Endothelial cell of umbilical vein (primary cell): ENCODE results near the gene FBXO44. TPM values are rescaled to one million over a fixed set of nuclear protein-coding genes. Genes with fewer than 3 reads are reported as not detected.

Experiments used
- BruUV-seq: library from RNA; stranded (reverse); fragments of 400-500 nt; replicated peaks from 2 replicates; lab custom pipeline; 2021; lab: Mats Ljungman, UMichigan
- CTCF ChIA-PET: fragments of 300-600, 350-600 bp; sonication (Branson Sonifier 250); formaldehyde crosslinking; loops from one replicate; lab custom pipeline; 2021; ENCODE audit warnings: antibody characterized with exemption, inconsistent platforms; lab: Charles Lee
- POLR2A ChIA-PET: fragments of 300-600, 350-600 bp; sonication (Branson Sonifier 250); formaldehyde crosslinking; loops from one replicate; lab custom pipeline; 2021; ENCODE audit warnings: antibody characterized with exemption, inconsistent platforms; lab: Charles Lee
- DNase-seq: peaks from one replicate; pipeline ENCODE4 v3.0.0-alpha.2; 2011; ENCODE audit warnings: low read depth, low spot score
- FAIRE-seq: peaks from 2 replicates; lab custom pipeline; 2011; peaks lifted over from hg19 to GRCh38; lab: Jason Lieb, UNC
- H2AFZ ChIP-seq: 2 replicates; pipeline ENCODE4 v1.6.0; 2012; ENCODE audit warnings: low read depth, low read length, control low read depth, inconsistent platforms
- H3K27ac ChIP-seq: 2 replicates; pipeline ENCODE4 v1.5.1; 2011; ENCODE audit warnings: low read depth, mild to moderate bottlenecking, control low read depth, low read length, moderate library complexity; ENCODE audit not compliant: insufficient read depth
- H3K27me3 ChIP-seq, 2 experiments: 2 replicates each; pipeline versions ENCODE4 v1.6.0 to v1.6.1; 2011; ENCODE audit warnings: low read length in 2 of 2, mixed read lengths in 1 of 2; ENCODE audit not compliant: control insufficient read depth in 2 of 2, insufficient read depth in 2 of 2
- H3K36me3 ChIP-seq, 2 experiments: 2 replicates in 1 of 2; 3 replicates in 1 of 2; pipeline ENCODE4 v1.5.1; 2011; ENCODE audit warnings: low read length in 2 of 2, mild to moderate bottlenecking in 1 of 2, moderate library complexity in 1 of 2; ENCODE audit not compliant: control insufficient read depth in 2 of 2, insufficient read depth in 2 of 2; ENCODE audit errors: extremely low read depth in 1 of 2
- H3K4me1 ChIP-seq: 3 replicates; pipeline ENCODE4 v1.5.1; 2011; ENCODE audit warnings: mild to moderate bottlenecking, low read length; ENCODE audit not compliant: control insufficient read depth, insufficient read depth; ENCODE audit errors: extremely low read depth
- H3K4me2 ChIP-seq: 2 replicates; pipeline ENCODE4 v1.6.1; 2011; ENCODE audit warnings: low read length, control low read depth, mixed read lengths; ENCODE audit not compliant: insufficient read depth
- H3K4me3 ChIP-seq, 3 experiments: fragments of 200-600 bp in 1 of 3; sonication (generic), shearing (Covaris generic) in 1 of 3; replicated peaks in 1 of 3; 2 replicates each; pipeline ENCODE4 v1.5.1; 2011 to 2016; ENCODE audit warnings: control low read depth in 3 of 3, low read length in 3 of 3, mild to moderate bottlenecking in 2 of 3, inconsistent platforms in 1 of 3, low read depth in 1 of 3, moderate library complexity in 1 of 3; ENCODE audit not compliant: insufficient read depth in 1 of 3
- H3K79me2 ChIP-seq: 2 replicates; pipeline ENCODE4 v1.6.0; 2012; ENCODE audit warnings: low read length, inconsistent platforms; ENCODE audit not compliant: control insufficient read depth, insufficient read depth
- H3K9ac ChIP-seq: replicated peaks from 2 replicates; pipeline ENCODE3; 2011; ENCODE audit warnings: low read length, control low read depth; ENCODE audit not compliant: insufficient read depth; ENCODE audit errors: extremely low read depth
- H3K9me1 ChIP-seq: replicated peaks from 3 replicates; pipeline ENCODE4 v1.6.0; 2011; ENCODE audit warnings: mild to moderate bottlenecking, low read length; ENCODE audit not compliant: control insufficient read depth, insufficient read depth; ENCODE audit errors: extremely low read depth
- H3K9me3 ChIP-seq: replicated peaks from 2 replicates; pipeline ENCODE4 v1.5.1; 2012; ENCODE audit warnings: low read length, inconsistent platforms; ENCODE audit not compliant: control insufficient read depth, insufficient read depth
- H4K20me1 ChIP-seq: replicated peaks from 2 replicates; pipeline ENCODE3; 2011; ENCODE audit warnings: mild to moderate bottlenecking, low read length; ENCODE audit not compliant: control insufficient read depth, insufficient read depth; ENCODE audit errors: extremely low read depth
- EZH2 ChIP-seq: IDR thresholded peaks from 2 replicates; pipeline ENCODE4 v1.6.1; 2012; ENCODE audit warnings: borderline replicate concordance, low read depth, mild to moderate bottlenecking, moderate library complexity, low read length, inconsistent platforms; ENCODE audit not compliant: severe bottlenecking
- FOS ChIP-seq: IDR thresholded peaks from 2 replicates; pipeline ENCODE4 v1.6.1; 2011; ENCODE audit warnings: mild to moderate bottlenecking, low read length, moderate library complexity, borderline replicate concordance; ENCODE audit not compliant: insufficient read depth
- GATA2 ChIP-seq: IDR thresholded peaks from 2 replicates; pipeline ENCODE4 v1.7.0; 2011; ENCODE audit warnings: low read depth, mild to moderate bottlenecking, moderate library complexity, mixed read lengths, low read length; ENCODE audit not compliant: insufficient read length, insufficient read depth
- JUN ChIP-seq: IDR thresholded peaks from 2 replicates; pipeline ENCODE4 v1.6.1; 2011; ENCODE audit warnings: borderline replicate concordance, low read depth; ENCODE audit not compliant: insufficient read length, insufficient read depth
- MYC ChIP-seq: IDR thresholded peaks from one replicate; pipeline ENCODE4 v1.6.1; 2011; ENCODE audit warnings: mild to moderate bottlenecking, low read depth, low read length
- POLR2A ChIP-seq: IDR thresholded peaks from 2 replicates; pipeline ENCODE4 v1.6.1; 2012; ENCODE audit warnings: low read depth, mild to moderate bottlenecking, control low read depth, low read length
- POLR2AphosphoS5 ChIP-seq: IDR thresholded peaks from 2 replicates; pipeline ENCODE4 v1.6.1; 2012; ENCODE audit warnings: low read depth, mild to moderate bottlenecking, control low read depth, low read length, moderate library complexity; ENCODE audit not compliant: insufficient read depth
- dilution Hi-C: fragments of 300-500 bp; cut with MboI; formaldehyde crosslinking; loops from one replicate; pipeline ENCODE4 v1.15.0; 2019; ENCODE audit warnings: low sequenced_read_pairs; ENCODE audit not compliant: extremely low pct_ligation_motif_present
- intact Hi-C: fragments of 100-400 bp; cut with micrococcal nuclease; formaldehyde crosslinking; loops from one replicate; pipeline ENCODE4 v1.10.0; 2022
- polyA plus RNA-seq, 4 experiments: library from polyadenylated mRNA; depleted of rRNA in 3 of 4; stranded (reverse) in 3 of 4; unstranded in 1 of 4; fragments of >200 nt; gene quantifications; 2 replicates each; pipeline versions ENCODE4 v1.2.1 to v1.2.3, GENCODE V29; 2011 to 2012; ENCODE audit warnings: missing spikeins in 1 of 4
- total RNA-seq: library from RNA; stranded (reverse); gene quantifications from 2 replicates; pipeline ENCODE4 v1.2.3, GENCODE V29; 2021
- TF ChIP-seq, protein P1 (sequence below): IDR thresholded peaks from 2 replicates; pipeline ENCODE4 v1.6.1; 2011; ENCODE audit not compliant: insufficient read depth, insufficient read length
- TF ChIP-seq, protein P2 (sequence below), 2 donors: IDR thresholded peaks; 1 replicate in 1 of 2; 2 replicates in 1 of 2; pipeline ENCODE4 v1.5.1; 2011; ENCODE audit warnings: low read length in 2 of 2, mild to moderate bottlenecking in 2 of 2, moderate library complexity in 2 of 2, control low read depth in 1 of 2, inconsistent platforms in 1 of 2, low read depth in 1 of 2; ENCODE audit not compliant: insufficient read depth in 1 of 2; ENCODE audit errors: extremely low read depth in 1 of 2

The FBXO44 gene
- total and polyA plus RNA-seq, 2 donors (not counting 3 experiments of a cell fraction or from before 2014, with no cell fraction given) = 16.8 to 22.5 TPM

- ChIA-PET CTCF (interaction anchor here (1.4 to 8.9 kb wide), 3 partner anchors 14 to 58 kb away, joined by 5 to 170 read pairs (median 7); no protein-coding TSS in a partner anchor), POLR2A (interaction anchor here (1.3 kb wide), 1 partner anchor 397 kb away, joined by 3 read pairs; the partner anchor contains the start of gene MTOR)
- DNase-seq (no peak), FAIRE-seq (no peak)
- no peaks in the 10 kb centered on the region for H3K9me3 ChIP-seq
- H3K9me1 ChIP-seq = no peaks in the 10 kb centered on the region
- no peaks in the 10 kb centered on the region for H4K20me1 ChIP-seq
- H3K4me2 ChIP-seq = no peak overlapping the region
- dilution Hi-C loops (no loop called here), intact Hi-C loops (no loop called here)
- H3K4me3 ChIP-seq = no peak overlapping the region
- H3K4me1 ChIP-seq = peaks cover 3% of the 10 kb centered on the region
- no peak overlapping the region for H3K9ac ChIP-seq
- no peak overlapping the region for H3K27ac ChIP-seq
- H3K27me3 ChIP-seq = no peaks in the 10 kb centered on the region
- TF ChIP-seq, protein P1, sequence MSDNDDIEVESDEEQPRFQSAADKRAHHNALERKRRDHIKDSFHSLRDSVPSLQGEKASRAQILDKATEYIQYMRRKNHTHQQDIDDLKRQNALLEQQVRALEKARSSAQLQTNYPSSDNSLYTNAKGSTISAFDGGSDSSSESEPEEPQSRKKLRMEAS = no peak
- TF ChIP-seq, protein P2, sequence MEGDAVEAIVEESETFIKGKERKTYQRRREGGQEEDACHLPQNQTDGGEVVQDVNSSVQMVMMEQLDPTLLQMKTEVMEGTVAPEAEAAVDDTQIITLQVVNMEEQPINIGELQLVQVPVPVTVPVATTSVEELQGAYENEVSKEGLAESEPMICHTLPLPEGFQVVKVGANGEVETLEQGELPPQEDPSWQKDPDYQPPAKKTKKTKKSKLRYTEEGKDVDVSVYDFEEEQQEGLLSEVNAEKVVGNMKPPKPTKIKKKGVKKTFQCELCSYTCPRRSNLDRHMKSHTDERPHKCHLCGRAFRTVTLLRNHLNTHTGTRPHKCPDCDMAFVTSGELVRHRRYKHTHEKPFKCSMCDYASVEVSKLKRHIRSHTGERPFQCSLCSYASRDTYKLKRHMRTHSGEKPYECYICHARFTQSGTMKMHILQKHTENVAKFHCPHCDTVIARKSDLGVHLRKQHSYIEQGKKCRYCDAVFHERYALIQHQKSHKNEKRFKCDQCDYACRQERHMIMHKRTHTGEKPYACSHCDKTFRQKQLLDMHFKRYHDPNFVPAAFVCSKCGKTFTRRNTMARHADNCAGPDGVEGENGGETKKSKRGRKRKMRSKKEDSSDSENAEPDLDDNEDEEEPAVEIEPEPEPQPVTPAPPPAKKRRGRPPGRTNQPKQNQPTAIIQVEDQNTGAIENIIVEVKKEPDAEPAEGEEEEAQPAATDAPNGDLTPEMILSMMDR (IDR thresholded peaks at IDR 0.05; ENCODE audit: extremely low read depth in 1 of 2, insufficient read depth in 1 of 2, low read depth in 1 of 2, low read length in 2 of 2) = no peak
- no peak for TF ChIP-seq JUN
- TF ChIP-seq POLR2A = no peak
- no peak for TF ChIP-seq MYC
- TF ChIP-seq POLR2AphosphoS5 = no peak
- TF ChIP-seq FOS = no peak
- no peak for TF ChIP-seq GATA2
- TF ChIP-seq EZH2 = no peak
- H3K36me3 ChIP-seq = no peaks in the 10 kb centered on the region
- no peak overlapping the region for H2AFZ ChIP-seq
- H3K79me2 ChIP-seq = no peaks in the 10 kb centered on the region
- BruUV-seq = no TSS peak
Observed at GRCh38 chr1:11659748-11660147, 5.1 kb downstream of the FBXO44 start.
